Fibroblast of skin of left quadriceps (primary cell): ENCODE results near the gene FBXL7.

Experiments
- DNase-seq, 2 experiments: peaks; one replicate each; pipeline ENCODE4 v3.0.0-alpha.2; 2013; ENCODE audit warnings: low read depth in 2 of 2

Gene FBXL7

DNA sequence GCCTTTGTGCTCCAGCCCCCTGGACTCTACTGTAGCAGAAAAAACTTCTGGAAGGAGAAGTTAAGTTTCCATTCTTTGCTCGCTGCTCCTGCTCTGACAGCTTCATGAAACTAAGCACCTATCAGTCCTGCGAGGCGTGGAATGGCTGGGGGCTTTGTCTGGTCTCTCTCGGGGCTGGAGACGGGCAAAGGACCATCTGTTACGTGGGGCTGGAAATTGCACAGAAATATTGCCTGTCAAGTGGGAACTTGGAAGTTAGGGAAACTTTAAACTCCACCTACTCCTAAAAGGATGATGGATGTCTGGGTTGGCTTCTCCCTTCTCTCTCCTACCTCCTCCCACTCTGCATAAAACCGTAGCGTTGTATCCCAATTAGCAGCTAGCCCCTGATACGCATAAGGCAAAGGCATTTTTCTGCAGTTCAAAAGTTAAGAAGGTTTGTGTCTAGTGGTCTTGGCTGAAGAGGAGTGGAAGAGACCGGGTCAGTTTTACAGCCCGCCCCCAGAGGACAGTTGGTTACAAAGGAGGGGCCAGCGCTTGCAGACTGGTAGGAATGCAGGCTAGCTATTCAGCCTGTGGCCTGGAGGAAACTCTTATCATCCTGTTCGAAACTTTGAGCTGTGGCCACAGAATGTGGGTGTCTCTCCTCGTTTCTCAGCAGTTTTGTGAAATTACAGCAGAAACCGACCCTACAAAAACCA, 1.3 kb downstream of the FBXL7 start:
- peak in 1 of 2 experiments; percentile 45 for DNase-seq

GRCh38 chr5:15502208-15502607, 2.2 kb downstream of the FBXL7 start:
- DNase-seq = peak in 1 of 2 experiments; percentile 44

- no peak for DNase-seq
These were observed 6.2 kb downstream of the FBXL7 start for GRCh38 chr5:15506146-15506545.

DNA sequence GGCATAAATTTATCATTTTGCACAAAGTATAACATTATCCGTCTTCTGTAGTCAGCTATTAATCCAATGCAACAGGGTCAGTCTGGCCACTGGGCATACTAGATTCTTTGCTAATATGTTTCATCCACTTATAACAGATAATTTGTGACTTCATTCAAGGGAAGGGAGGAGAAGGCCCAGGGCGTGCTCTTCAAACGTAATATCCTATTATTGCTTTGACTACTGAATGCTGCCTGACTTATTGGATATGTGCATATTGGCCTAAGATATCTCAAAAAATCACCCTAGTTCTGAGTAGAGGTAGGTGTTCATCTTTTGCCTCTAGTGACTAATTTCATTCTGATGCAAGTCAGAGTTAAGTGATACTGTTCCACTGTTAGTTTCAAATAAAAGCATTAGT, 6.9 kb downstream of the FBXL7 start:
- DNase-seq = no peak

GRCh38 chr5:15510092-15510491, 10.1 kb downstream of the FBXL7 start:
- peak; percentile 77 to 79 for DNase-seq

DNA sequence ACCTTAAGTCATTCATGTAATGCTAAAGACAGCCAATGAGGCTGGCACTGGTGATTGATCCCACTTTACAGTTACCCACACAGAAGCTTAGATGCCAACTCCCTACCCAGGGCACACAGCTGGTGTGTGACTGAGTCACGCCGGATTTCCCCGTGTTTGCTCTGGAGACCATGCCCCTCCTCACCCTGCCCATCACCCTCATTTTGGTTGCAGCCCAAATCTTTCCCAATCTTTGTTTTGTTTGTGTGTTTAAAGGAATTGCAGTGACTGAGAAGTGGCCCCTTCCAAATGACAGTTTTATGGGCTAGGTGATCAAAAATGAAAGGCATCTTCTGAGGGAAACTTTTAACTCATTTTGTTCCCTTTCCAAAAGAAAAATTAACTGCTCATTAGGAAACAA, 10.9 kb downstream of the FBXL7 start:
- no peak for DNase-seq

DNA sequence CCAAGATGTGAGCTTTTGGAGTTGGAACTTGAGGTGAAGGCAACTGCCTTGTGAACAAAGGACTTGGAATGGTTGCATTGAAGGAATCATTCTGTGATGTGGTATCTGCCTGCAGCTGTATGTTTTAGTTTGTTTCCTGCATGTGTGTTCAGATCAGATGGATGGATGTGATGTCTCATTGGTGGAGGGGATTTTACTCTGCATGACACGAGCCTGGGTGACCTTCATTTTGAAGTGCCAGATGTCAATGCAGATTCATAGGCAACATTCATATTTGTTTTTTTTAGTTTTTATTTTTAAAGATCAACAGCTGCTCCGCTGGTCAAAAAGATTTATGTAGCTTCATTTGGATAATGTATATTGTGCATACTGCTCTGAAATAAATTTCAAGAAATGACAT, 13.5 kb downstream of the FBXL7 start:
- no peak for DNase-seq

GRCh38 chr5:15513911-15514310, 13.9 kb downstream of the FBXL7 start:
- DNase-seq = no peak

- no peak for DNase-seq
These were observed 15.2 kb downstream of the FBXL7 start for GRCh38 chr5:15515229-15515628.

DNA sequence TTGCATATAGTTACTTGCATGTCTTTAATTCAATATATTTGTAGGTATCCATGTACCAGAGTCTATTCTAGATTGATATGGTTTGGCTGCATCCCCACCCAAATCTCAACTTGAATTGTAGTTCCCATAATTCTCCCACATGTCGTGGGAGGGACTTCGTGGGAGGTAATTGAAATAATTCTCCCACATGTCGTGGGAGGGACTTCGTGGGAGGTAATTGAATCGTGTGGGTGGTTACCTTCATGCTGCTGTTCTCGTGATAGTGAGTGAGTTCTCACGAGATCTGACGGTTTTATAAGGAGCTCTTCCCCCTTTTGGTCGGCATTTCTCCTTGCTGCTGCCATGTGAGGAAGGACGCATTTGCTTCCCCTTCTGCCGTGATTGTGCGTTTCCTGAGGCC, 16.5 kb downstream of the FBXL7 start:
- no peak for DNase-seq

DNA sequence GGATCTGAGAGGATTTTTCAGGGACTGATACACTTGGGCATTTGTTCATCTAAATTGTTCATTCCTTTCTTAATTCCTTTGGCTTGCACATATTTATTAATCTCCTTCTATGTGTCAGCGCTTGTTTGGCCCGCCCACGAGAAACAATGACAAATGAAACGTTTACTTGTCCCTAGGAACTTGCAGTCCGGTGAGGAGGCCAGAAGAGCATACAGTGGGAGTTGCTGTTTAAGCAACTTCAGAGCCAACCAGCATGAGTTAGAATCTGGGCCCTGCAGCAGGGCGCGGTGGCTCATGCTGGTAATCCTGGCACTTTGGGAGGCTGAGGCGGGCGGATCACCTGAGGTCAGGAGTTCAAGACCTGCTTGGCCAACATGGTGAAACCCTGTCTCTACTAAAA, 18.8 kb downstream of the FBXL7 start:
- no peak for DNase-seq

DNA sequence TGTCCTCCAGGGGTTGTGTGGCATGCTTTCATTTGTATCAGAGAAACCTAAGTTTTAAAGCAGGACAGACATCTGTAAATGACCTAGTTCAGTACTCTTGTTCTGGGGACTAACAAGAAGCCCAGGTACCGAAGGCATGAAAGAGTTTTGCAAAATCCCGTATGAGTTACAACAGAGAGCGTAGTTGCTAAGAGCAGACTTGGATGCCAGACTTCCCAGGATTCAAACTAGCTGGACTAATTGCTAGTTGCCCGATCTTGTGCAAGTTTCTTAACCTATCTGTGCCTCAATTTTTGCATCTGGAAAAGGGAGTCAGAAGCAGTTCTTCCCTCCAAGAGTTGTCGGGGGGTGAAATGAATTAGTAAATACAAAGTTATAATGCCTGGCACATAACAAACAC, 20.9 kb downstream of the FBXL7 start:
- DNase-seq = no peak

DNA sequence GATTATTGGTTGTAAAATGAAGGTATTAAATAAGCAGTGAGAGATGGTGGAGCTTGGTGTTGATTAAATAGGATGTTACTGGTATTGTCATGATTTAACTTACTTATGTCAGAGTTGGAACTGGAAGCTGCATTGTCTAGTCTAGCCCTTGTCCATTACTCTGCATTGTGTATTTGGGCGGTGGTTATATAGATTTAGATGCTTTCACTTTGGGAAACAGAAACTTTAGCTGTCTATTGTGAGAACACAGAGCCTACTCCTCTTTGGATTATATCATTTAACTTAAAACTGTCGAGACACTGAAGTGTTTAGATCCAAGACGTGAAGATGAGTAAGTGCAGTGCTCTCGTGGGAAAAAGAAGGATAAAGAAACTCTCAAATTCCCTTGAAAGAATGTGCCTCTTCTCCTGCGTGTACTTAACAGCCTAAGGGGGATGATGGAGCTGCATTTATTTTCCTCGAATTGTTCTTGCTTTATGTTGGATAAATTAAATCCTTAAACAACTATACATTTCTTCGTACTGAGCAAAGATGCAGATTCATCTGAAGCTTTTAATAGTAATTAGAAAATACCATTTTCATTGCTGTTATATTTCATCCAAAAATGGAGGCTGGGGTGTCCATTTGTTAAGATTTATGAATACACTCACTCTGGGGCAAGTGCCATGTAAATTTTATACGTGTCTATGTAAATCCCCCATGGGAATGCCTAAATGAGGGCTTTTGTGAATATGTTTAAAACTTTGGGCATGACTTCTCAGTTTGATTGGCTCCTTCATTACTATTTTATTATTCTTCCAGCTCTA, 21.6 kb downstream of the FBXL7 start:
- no peak for DNase-seq

- DNase-seq = no peak
These were observed 22.2 kb downstream of the FBXL7 start for GRCh38 chr5:15522187-15522520.

GRCh38 chr5:15524712-15525111, 24.7 kb downstream of the FBXL7 start:
- DNase-seq = no peak

GRCh38 chr5:15525703-15526275, 25.8 kb downstream of the FBXL7 start:
- no peak for DNase-seq

DNA sequence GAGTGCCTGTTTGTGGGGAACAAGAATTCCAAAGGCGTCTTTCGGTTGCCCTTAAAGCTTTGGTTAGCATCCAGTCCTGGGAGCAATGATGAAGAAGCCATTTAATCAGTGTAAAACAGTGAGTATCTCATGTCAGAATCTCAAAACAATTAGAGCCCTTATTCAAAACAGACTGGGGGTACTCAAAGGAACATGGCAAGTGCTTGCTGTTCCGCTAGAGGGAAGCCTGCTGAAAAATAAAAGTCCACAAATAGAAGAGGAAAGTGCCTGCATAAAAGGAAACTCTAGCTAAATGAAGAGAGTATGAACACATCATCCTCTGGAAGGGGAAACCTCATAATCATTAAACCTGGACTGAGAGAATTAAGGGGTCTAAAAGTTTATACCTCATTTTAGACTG, 26.4 kb downstream of the FBXL7 start:
- DNase-seq = no peak

- DNase-seq = no peak
These were observed 28.5 kb downstream of the FBXL7 start for GRCh38 chr5:15528476-15528875.

GRCh38 chr5:15529013-15529412, 29.0 kb downstream of the FBXL7 start:
- DNase-seq = no peak

- DNase-seq = no peak
These were observed 29.8 kb downstream of the FBXL7 start for GRCh38 chr5:15529821-15530220.

- peak; percentile 46 to 51 for DNase-seq
These were observed 33.3 kb downstream of the FBXL7 start for GRCh38 chr5:15533129-15533893.

- DNase-seq = no peak
These were observed 36.0 kb downstream of the FBXL7 start for GRCh38 chr5:15535938-15536337.
